Nucleus accumbens (tissue), 56 donors: ENCODE measurements around the gene FIGNL2.

Source experiments
- DNase-seq, 56 donors: peaks; one replicate each; lab custom pipeline; 2025; lab: John Stamatoyannopoulos, UW

Gene FIGNL2

GRCh38 chr12:51883295-51883694 lies 34.8 kb upstream of the FIGNL2 start:
- no peak for DNase-seq

- no peak for DNase-seq
Observed at GRCh38 chr12:51879102-51879501, 30.6 kb upstream of the FIGNL2 start.

- DNase-seq = no peak
Observed at GRCh38 chr12:51874486-51874885, 26.0 kb upstream of the FIGNL2 start.

GRCh38 chr12:51874000-51874399 lies 25.5 kb upstream of the FIGNL2 start:
- no peak for DNase-seq

- DNase-seq = no peak
Observed at GRCh38 chr12:51873251-51873994, 24.9 kb upstream of the FIGNL2 start.

- DNase-seq = no peak
Observed at GRCh38 chr12:51872689-51872981, 24.1 kb upstream of the FIGNL2 start.

GRCh38 chr12:51871918-51872688 lies 23.6 kb upstream of the FIGNL2 start:
- no peak for DNase-seq

GRCh38 chr12:51871126-51871525 lies 22.6 kb upstream of the FIGNL2 start:
- DNase-seq = peak in 2 of 56 donors; percentile 5 to 16

GRCh38 chr12:51870504-51870903 lies 22.0 kb upstream of the FIGNL2 start:
- DNase-seq = no peak

- DNase-seq = peak in 1 of 56 donors; percentile 20
Observed at GRCh38 chr12:51869931-51870330, 21.4 kb upstream of the FIGNL2 start.

- DNase-seq = no peak
Observed at GRCh38 chr12:51869496-51869865, 21.0 kb upstream of the FIGNL2 start.

GRCh38 chr12:51868821-51869495 lies 20.4 kb upstream of the FIGNL2 start:
- peak in 4 of 56 donors; percentile 15 to 84 (median 50) for DNase-seq

GRCh38 chr12:51867796-51868428 lies 19.4 kb upstream of the FIGNL2 start:
- no peak for DNase-seq

GRCh38 chr12:51867371-51867770 lies 18.9 kb upstream of the FIGNL2 start:
- no peak for DNase-seq

GRCh38 chr12:51866762-51867161 lies 18.2 kb upstream of the FIGNL2 start:
- no peak for DNase-seq

GRCh38 chr12:51866324-51866723 lies 17.8 kb upstream of the FIGNL2 start:
- DNase-seq = no peak

- DNase-seq = no peak
Observed at GRCh38 chr12:51865757-51866270, 17.3 kb upstream of the FIGNL2 start.

GRCh38 chr12:51864833-51865670 lies 16.5 kb upstream of the FIGNL2 start:
- no peak for DNase-seq

GRCh38 chr12:51863933-51864832 lies 15.7 kb upstream of the FIGNL2 start:
- DNase-seq = peak in 29 of 56 donors; percentile 9 to 80 (median 41)
